NCI-H2171 (cell line): Measurements from ENCODE around the gene TEX261.
"Not testable (repeated sequence)": the region's sequence is repeated elsewhere in the genome, so short reads cannot be mapped to it uniquely, and the experiment has no call there.

ENCODE experiments used
- DNase-seq: peaks from one replicate; lab custom pipeline; 2025; lab: John Stamatoyannopoulos, UW

The TEX261 gene

DNA sequence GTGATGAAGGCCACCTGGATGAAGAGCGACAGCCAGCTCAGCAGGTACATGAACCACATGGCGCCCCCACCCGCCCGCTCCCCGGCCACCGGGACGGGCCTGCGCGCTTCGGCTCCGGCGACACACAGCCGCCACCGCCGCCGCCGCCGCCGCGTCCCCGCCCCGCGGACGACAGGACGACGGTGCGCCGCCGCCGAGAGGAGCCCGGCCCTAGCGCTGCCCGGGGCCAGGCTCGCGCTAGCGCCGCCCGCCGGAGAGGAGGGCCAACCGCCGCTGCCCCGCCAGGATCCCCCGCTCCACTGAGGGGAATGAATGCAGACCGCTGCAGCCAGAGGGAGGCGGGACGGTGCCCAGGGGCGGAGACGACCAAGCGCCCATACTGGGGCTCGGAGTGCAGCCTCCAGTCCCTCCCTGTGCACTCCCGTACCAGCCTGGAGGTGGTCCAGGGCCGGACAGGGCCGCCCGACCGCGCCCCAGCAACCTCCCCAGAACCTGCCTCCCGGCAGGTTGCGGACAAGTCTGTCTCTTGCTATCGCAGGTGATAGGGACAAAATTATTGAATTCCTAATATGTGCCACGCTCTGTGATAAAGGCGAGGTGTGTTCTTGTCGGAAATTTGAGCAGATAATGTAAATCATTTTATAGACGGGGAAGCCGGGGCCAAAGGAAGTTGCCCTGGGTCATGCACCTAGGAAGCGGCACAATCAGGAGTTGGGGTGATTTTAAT, at the start of gene TEX261:
TEX261 (minus strand) TSS at position 175 of the 727 bp plus-strand sequence; CDS start at position 59, 116 bp downstream.
- peak; percentile 87 for DNase-seq

DNA sequence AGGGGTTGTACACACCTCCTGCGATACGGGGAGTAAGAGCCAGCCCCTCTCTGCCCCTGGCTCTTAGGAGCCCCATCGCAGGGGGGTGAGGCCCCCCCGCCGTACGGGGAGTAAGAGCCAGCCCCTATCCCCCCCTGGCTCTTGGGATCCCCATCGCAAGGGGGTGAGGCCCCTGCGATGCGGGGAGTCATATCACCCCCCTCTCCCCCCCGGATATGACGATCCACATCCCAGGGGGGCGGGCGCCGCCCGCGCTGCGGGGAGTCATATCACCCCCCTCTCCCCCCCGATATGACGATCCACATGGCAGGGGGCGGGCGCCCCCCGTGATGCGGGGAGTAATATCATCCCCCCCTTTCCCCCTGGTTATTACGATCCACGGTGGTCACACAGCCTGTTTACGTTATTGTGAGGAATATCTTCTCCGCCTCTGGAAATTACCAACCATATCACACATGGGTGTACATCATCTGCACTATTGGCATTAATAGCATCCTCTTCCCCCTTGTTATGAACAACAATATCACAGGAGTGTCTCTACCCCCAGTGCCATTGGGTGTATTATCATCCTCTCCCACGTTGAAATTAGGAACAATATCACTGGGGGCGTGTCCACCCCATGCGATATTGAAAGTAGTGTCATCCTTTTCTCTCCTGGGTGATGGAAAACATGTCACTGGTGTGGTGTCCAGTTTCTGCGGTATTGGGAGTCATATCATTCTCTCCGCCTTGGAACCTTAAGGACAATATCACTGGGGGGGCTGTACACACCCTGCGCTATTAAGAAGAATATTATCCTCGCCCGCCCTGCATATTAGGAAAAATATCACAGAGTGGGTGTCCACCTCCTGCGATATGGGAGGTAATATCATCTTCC, 49.1 kb upstream of the TEX261 start:
- DNase-seq, result no peak

DNA sequence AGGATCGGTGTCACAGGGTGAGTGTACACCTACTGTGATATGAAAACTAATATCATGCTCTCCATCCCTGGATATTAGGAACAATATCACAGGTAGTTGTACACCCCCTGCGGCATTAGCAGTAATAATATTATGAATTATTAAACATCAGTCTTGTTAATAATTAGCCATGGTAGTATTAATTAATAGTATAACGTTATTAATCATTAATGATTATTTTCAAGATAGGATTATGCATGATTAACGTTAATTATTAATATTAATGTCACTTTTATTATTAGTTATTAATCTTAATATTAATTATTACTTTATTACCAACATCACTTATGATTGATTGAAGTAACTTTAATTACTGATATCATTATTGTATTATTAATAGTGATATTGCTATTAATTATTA, 47.6 kb upstream of the TEX261 start:
- no peak for DNase-seq

DNA sequence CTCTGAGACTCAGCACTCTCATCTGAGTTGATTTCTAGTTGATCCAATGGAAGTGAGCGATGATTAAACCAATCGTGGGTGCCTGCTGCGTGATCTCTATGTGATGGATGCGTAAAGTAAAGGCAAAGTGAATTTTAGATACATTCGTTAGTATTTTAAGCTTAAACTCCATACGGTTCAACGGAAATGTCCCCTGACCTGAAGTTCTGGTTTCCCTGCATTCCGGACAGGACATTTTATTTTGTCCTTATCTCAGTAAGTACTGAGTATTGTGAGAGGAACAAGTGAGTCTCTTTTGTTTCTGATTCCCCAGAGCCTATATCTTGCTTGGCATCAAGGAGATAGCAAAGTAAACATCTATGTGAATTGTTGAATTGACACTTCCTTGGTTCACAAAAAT, 41.6 kb upstream of the TEX261 start:
- DNase-seq, result not testable (repeated sequence)

DNA sequence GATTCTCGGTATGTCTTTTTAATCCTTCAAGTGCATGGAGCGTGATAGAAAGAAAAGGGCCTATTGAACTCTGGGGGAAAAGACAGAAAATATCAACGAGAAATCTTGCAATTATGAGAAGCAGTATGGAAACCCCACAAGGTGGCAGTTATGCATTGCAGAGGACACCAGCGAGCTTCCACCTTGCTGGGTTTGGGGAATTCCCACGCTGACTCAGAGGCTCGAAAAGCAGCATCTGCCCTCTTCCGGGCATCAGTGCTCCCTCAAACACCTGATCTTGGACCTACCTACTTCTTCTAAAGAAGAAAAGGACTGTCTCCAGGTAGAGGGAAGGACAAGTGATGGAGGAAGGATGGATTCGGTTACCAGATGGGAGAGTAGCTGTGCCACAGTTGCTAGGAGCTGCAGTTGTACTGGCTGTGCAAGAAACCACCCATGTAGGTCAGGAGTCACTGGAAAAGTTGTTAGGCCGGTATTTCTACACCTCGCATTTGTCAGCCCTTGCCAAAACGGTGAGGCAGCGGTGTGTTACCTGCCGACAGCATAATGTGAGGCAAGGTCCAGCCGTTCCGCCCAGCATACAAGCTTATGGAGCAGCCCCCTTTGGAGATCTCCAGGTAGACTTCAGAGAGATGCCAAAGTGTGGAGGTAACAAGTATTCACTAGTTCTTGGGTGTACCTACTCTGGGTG, 29.0 kb upstream of the TEX261 start:
- not testable (repeated sequence) for DNase-seq

DNA sequence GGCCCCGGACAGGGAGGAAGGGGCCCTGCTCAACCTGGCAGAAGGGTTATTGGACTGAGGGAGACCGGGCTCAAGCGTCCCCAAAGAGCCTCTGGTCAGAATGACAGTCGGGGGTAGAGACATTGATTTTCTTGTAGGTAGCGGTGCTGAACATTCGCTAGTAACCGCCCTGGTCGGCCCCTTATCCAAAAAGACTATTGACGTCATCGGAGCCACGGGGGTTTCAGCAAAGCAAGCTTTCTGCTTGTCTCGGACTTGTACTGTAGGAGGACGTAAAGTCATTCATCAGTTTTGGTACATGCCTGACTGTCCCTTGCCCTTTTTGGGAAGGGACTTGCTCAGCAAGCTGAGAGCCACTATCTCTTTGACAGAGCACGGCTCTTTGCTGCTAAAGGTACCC, 26.7 kb upstream of the TEX261 start:
- DNase-seq, result not testable (repeated sequence)

DNA sequence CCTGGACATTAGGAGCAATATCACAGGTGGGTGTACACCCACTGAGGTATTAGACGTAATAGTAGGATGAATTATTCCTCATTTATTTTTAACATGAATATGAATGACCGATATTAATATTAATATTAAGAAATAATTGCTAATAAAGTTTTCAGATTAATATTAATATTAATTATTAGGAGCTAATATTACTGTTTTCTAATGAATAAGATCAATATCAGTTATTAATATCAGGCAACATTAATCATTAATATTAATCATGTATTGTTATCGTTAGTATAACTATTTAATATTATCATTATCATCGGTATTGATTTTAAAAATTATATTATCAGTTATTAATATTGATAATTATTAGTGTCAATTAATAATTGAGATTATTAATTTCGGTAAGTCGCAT, 25.3 kb upstream of the TEX261 start:
- DNase-seq, result not testable (repeated sequence)

DNA sequence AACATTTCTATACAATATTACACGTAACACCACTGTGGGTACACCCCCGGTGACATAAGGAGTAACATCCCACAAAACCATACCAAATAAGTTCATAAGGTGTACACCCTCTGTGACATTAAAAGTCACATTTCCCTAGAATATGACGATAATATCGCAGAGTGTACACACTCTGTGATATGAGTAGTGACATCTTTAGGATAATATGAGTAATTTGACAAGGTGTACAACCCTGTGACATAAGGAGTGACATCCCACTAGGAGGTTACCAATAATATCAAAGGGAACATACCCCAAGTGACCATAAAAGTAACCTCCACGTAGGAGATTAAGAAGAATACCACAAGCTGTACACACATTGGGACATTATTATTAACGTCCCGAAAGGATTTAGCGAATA, 24.0 kb upstream of the TEX261 start:
- no peak for DNase-seq

DNA sequence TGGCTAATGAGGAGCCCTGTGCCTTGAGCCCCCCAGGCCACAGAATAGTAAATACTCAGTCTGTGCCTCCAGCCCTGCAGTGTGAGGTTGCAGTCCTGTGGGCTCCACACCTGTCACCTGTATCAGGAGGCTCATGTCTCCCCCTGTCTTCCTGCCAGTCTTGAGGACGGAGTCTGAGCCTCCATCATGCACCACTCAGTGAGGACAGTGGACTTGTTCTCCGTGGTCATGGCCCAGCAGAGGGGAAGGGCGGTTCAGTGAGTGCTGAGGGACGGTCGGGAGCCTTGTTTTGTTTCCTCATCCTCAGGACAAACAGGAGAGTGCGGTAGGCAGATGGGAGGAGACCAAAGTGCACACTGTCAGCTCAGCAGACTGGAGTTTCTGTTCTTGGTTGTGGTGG, 17.1 kb upstream of the TEX261 start:
- not testable (repeated sequence) for DNase-seq

DNA sequence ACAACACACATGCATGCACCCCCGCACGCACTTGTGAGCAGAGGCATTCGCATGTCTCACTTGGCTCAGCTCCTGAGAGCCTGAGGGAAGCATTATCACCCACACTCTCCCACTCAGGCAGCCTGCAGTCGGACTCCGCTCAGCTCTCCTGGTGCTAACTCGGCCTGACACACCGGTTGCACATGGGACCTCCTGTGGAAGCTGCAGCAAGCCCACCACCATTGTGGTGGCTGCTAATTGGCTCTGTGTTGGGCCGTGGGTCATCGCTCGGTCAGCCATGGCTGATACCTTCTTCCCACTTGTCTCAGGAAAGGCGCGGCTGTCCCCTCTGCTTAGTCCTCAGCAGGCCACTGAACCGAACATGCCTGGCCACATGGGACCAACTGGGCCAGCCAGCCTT, 13.7 kb upstream of the TEX261 start:
- DNase-seq, result no peak

DNA sequence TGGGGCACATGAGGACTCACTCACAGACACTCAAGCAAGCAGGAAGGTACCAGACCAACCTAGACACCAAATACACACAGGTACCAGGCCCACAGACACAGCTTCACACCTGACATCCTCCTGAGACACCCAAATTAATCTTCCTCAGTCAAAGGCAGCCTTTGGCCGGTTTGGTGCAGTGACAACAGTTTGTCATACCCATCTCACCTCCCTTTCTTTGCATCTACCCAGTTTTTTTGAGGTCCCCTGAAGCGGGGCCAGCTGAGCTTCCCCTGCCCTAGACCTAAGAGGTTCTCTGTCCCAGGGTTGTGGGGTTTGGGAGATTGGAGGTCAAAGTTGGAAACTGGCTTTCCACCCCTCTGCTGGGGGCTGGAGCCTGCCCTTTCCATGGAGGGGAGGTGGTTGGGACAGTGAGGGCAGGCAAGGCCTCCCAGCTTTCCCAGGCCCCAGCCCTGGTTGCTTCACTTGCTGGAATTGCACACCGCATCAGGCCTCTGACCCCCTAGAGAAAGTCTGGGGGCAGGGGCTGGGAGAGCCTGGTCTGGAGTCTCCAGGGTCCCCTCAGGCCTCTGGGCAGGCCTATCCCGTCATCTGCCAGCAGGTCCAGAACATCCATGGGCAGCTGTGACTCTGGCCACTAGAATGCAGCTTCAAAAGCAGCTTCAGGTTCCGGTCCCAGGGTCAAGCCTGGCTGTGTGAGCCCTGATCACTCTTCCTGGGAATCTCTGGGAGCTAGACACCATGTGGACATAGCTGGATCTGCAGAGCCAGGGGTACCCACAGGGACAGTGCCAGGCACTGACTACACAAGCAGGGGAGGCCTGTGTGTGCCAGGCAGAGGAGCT, 12.5 kb upstream of the TEX261 start:
- no peak for DNase-seq

DNA sequence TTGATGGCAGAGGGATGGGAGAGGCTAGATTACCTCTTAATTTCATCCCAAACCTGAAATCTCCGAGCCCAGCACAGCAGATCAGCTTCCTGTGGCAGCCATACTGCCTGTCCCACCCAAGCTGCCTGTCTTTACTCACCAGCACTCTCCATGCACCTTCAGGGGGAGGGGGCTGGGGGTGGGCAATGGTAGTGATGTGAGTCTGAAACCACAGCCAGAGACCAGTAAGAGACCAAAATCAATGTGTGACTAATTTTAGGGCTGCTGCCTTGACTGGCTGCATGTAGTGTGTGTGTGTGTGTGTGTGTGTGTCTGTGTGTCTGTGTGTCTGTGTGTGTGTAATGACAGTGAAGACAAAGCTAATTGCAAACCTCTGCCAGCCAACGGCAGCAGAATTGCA, 11.7 kb upstream of the TEX261 start:
- no peak for DNase-seq

DNA sequence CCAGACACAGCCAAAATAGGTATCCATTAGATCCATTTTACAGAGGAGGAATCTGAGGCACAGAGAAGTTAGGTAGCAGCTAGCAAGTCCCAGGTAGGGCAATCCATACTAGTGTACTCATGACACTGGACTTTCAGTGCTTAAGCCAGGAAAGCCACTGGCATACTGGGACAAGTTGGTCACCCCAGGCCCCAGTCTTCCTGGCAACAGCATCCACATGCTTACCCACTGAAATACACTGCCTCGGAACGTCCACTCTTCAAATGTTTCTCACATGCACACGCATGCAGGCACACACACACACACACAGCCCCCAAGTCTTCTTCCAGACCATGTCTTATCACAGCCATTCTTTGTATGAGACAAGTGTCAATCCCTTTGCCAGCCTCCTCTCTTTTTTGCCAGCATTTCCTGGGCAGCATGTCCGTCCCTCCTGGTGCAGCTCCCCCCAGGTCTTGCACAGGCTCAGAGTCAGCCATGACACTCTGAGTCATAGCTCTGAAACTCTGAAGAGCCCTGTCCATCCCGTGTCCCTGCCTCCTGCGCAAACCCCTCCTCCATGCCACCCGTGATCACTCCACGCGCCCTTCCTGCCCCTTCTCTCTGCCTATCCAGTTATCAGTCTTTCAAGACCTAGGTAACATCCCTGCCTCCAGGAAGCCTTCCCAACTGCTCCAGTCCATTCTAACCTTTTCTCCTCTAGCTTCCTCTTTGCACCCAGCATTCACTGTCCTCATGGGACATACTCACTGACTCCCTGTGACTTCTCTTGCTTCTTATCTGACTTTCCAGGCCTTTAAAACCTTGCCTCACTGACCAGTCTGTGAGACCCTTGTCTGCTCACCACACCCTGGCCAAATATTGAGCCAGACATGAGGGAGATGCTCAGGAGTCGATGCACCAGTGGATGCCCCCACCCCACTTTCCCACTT, 10.9 kb upstream of the TEX261 start:
- no peak for DNase-seq

DNA sequence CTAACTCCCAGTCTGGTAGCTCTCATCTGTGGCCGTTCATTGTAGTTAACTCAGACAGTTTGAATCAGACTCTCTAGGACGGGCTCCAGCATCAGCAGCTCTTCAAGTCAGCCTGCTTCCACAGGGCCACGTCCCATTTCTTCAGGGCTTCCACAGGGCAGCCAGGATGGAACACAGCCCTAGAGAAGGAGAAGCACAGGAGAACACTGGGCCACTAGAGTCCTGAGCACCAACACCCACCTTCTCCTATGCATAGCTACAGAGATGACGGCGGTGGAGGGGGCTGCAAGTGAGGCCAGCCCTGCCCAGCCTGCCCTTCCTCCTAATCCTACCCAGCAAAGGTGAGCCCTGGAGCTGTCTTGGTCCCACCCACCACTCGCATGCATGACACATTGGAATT, 10.2 kb upstream of the TEX261 start:
- no peak for DNase-seq

DNA sequence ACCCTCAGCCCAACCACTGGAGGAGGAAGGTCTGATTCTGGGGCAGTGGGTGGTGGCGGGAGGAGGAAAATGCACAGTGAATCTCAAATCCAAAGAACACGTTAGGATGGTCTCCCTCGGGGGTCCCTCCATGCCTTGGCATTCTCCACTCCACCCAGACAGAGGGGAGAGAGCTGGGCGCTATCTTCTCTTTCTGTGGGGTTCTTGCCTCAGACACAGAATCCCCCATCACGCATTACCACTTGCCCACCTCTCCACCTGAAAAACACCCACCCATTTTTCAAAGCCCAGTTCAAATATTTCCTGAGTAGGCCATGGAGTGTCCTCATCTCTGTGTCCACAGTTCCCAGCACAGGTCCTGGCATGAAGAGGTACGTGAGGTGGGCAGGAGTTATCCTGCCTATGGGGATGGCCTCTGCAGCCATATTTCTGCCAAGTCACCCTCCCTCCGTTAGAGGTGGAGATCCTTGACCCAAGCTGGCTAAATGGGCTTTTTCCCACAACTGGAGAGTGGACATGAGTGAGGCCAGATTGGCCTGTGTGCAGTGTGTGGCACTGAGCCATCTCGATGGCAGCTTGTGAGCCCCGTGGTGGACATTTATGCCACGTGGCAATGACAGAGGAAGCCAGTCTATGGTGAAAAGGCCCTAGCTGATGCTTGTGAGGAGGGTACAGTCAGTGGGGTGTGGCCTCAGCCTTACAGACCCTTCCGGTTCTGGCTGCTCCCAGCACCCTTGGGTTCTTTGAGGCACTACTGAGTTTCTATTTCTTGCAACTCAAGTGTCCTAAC, 9.5 kb upstream of the TEX261 start:
- DNase-seq, result no peak

DNA sequence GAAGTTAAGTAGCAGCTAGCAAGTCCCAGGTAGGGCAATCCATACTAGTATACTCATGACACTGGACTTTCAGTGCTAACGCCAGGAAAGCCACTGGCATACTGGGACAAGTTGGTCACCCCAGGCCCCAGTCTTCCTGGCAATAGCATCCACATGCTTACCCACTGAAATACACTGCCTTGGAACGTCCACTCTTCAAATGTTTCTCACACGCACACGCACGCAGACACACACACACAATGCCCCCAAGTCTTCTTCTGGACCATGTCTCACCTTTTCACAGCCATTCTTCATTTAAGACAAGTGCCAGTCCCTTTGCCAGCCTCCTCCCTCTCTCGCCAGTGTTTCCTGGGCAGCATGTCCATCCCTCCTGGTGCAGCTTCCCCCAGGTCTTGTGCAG, 8.7 kb upstream of the TEX261 start:
- DNase-seq, result no peak

DNA sequence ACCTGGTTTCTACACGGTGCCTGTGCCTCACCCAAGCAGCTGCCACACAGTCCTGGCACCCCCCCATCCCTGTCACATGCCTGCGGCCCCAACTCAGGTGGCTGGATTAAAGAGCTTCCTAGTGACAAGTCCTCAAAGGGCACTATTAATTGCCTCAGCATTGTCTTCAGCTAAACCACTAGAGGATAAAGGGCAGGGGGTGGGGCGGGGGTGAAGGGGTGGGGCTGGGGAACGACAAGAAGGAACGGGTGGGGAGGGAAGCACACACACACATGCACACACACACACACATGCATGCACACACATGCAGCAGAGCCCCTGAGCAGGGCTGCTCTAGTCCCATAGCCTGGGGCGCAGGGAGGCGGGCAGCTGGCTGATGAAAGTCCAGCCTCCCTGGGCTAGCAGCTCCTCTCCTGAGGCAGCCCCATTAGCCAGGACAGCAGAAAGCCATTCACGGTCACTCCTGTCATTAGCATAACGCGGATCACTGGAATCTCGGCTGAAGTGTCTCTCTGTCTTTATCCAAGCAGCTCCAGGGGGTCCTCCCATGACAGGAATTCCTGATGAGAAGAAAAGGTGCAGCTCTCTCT, 7.4 kb upstream of the TEX261 start:
- DNase-seq, result no peak

DNA sequence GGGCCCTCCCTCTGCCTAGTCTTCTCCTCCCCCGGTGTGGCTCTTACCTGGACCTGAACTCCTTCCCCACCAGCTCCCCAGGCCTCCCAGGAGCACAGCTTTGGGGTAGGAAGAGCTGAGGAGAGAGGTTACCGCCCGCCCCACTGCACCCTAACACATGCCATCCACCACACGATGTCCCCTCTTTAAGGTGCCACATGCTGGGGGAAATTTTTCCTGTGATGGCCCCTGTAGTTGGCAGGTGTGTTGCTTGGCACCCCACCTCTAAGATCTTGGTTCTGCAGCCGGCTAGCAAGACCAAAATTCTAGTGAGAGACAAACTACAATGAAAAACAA, 6.9 kb upstream of the TEX261 start:
- DNase-seq, result no peak

DNA sequence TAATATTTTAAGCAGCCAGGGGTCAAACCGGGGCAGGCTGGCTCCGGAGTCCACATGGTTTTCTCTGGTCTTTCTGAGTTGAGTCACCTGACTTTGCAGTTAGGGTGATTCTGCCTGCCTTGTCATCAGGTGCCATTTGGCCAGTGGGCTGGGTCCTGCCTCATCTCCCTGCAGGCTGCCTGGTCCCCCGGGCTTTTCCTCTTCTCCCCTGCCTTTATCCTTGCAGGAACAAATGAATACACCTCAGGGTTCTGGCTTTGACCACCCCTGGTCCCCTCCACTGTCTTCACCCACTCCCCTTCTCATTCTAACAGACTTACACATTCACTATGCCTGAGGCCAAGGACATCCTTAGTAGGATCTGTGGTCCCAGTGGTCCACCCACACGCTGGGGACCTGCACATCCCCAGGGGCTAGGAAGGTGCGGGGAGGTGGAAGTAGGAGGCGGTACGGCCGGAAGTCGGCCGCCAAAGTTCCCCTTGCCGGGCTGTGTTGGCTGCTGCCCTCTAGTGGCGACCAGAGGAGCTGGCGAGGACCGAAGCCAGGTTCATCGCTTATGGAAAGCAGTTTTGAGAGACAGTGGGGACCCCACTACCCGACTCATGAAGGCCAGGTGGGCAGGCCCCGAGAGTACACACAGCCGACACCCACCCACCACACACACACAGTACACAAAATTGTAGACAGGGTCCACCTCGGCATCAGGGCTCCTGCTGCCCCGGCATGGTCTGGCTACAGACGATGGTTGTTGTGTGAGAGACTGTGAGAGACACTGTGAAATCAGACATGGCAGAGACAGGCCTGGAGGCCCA, 6.3 kb upstream of the TEX261 start:
- DNase-seq, result peak; percentile 60
